Activated T-cell treated with anti-CD3 and anti-CD28 coated beads for 48 hours (primary cell): ENCODE results near the gene SHISAL1.
"Not testable (repeated sequence)": the region's sequence is repeated elsewhere in the genome, so short reads cannot be mapped to it uniquely, and the experiment has no call there.

Source experiments
- DNase-seq: peaks from one replicate; pipeline ENCODE4 v3.0.0-alpha.2; 2020; ENCODE audit warnings: low read depth

The SHISAL1 gene

DNA sequence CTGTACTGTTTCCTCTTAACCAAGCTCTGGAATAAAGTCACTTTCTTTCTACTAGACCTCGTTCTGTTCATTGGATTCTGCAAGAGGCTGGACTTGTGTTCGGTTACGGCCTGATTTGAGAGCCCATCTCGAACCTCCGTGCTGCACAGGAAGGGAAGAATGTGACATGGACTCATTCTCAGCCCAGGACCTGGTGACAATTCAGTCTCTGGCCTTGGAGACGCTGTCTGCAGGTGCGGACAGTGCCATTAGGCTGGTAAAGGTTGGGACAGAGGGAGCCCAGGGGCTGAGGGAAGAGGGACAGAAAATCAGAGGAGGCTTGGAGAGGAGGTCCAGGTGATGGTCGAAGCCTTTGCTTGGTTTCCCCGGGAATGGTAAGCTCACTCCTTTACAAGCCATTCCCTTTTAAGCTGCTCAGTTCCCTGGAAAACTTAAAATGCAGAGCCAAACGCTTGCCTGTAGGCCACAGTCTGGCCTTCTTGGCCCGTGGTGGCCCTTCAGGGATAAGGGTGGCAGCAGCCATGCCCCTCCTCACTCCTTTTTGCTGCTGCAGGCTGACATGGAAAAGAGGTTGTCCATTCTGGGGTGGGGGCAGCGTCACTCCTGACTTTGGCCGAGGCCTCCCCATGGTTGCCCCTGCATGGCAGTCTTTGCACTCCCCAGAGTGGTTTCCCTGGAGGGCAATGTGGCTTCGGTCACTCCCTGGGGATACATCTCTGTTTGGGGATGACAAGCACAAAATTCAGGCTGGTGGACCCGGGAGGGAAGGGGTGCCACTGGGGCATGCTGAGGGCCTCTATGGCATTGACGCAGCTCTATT is 52.3 kb downstream of the SHISAL1 start:
- no peak for DNase-seq

DNA sequence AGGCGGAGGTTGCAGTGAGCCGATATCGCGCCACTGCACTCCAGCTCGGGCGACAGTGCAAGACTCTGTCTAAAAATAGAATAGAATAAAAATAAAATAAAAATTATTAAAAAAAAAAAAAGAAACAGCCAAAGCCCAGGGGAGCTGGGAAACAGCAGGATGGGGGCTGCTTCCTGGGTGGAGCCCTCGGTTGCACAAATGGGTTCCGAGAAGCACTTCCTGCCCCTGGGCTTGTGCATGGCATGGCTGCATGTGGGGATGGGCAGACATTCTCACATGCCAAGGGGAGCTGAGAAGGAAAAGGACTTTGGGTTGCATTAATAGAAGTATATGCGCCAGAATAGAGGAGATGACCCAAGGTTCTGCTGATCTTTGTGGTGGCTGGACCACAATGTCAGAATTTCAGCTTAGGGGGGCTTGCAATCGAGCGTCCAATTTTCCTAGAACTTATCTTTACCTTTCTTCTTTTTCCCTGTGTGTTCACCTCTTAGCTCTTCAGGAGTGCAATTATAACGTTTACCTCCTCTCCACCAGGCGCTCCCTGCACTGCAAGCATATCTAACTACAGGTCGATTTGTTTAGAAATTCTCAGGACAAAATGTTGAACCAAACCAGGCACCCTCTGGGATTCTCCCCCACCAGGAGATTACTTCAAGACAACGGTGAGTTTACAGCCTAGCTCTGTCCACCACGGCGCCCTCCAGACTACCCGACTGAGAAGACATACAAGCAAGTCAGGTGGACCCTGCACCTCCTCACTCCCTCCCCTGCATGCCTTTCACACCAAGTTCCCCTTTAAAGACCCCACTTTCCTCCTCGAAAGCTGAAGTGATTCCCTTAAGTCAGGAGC is 53.2 kb downstream of the SHISAL1 start:
- DNase-seq = no peak

DNA sequence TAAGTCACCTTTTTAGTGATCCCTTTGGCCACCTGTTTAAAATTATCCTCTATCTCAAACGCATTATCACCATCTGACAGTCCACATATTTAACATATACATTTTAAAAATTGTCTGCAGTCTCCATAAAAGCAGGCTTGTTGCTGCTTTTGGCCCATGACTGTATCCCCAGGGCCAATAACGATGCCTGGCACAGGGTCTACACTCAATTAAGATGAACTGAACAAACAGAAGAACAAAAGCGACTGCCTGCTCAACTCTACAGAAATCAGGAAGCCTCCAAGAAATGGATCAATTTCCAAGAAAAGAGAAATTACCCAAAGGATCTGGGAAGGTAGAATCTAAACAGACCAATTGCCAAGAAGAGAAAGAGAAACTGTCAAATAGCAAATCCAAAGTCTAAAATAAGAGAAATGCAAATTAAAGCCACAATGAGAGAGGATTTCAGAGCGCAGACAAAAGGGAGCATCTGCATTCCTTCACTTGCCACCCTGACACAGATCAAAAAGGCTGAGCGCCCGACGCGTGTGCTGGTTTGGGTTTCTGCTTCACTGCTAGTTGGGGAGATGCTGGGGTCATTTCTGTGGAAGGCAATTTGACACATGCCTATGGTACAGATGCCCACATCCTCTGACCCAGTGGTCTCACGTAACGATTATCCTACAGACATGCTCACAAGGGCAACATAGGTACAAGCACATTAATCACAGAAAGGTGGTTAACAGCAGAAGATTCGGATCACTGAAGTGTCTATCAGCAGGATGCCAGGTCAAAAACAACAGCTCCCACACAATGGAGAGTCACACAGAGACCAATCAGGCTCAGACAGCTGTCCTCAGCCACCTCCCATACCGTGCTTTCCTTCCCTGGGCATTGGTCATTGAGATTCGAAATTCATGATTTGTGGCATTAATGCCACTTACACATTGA is 55.9 kb downstream of the SHISAL1 start:
- no peak for DNase-seq

DNA sequence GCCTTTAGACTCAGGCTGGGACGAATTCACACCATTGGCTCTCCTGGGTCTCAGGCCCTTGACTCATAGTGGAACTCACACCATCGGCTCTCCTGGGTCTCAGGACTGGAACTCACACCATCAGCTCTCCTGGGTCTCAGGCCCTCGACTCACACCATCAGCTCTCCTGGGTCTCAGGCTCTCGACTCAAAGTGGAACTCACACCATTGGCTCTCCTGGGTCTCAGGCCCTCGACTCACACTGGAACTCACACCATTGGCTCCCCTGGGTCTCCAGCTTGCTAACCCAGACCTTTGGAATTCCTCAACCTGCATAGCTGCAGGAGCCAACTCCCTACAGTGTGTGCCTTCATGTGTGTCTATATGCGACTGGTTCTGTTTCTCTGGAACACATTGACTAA is 56.7 kb downstream of the SHISAL1 start:
- no peak for DNase-seq

DNA sequence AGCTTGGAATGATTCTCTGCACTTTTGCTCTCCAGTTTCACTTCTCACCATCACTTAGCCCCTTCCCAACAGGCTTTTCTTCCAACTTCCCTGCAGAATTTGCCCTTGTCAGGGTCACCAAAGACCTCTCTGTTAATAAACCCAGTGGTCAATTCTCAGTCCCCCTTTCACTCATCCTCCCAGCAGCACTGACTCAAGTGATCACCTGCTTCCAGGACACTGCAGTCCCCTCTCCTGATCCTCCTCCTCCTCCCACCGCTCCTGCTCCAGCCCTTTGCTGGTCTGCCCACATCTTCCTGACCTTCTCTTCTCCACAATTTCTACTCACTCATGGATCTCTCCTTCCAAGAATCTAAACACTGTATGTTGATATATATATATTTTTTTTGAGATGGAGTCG is 57.9 kb downstream of the SHISAL1 start:
- no peak for DNase-seq

DNA sequence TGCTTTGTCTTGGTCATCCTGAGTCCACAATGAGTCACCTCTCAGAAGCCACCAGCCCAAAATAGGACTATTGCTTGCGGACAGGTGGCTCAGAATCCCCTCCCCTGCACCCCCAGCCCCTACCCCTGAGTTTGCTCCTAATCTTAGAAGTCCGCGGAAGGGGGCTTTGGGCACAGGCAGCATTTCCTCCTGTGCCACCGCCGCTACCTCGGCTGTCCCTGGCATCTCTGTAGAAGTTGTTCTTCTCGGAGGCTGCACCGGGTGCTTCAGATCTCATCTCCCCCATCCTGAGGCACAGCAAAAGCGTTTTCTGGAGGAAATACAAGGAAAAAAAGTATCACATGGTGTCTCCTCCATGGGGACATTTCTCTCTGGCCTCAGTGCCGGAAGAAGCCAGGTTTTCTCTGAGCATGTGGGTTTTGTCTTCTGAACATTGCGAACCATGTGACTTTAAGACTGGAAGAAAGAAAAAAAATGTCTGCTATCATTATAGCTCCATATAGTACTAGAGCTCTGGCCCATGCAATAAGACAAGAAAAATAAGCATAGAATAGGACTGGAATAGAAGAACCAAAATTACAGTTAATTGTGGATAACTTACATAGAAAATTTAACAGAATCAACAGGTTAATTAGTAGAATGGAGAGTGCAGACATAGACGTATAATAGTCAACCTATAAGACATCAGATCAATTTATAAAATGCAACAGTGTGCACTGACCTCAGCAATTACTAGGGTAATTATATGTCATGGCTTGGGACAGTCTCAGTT is 63.2 kb downstream of the SHISAL1 start:
- DNase-seq = no peak

DNA sequence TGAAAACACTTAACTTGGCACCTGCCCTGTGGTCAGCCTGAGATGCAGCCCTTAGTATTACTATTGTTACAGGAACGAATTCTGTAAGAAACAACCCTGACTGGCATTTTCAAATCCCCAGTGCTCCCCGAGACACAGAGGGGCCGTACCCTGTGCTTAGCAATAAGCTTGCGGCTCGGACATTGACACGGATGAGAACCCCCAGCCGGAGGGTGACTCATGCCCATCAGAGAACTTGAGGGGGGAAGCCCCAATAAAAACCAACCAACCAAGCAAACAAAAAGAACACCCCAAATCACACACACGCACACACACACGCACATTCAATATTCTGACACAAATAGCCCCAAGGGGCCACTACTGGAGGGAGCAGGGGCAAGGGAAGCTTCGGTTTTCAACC is 63.8 kb downstream of the SHISAL1 start:
- no peak for DNase-seq

DNA sequence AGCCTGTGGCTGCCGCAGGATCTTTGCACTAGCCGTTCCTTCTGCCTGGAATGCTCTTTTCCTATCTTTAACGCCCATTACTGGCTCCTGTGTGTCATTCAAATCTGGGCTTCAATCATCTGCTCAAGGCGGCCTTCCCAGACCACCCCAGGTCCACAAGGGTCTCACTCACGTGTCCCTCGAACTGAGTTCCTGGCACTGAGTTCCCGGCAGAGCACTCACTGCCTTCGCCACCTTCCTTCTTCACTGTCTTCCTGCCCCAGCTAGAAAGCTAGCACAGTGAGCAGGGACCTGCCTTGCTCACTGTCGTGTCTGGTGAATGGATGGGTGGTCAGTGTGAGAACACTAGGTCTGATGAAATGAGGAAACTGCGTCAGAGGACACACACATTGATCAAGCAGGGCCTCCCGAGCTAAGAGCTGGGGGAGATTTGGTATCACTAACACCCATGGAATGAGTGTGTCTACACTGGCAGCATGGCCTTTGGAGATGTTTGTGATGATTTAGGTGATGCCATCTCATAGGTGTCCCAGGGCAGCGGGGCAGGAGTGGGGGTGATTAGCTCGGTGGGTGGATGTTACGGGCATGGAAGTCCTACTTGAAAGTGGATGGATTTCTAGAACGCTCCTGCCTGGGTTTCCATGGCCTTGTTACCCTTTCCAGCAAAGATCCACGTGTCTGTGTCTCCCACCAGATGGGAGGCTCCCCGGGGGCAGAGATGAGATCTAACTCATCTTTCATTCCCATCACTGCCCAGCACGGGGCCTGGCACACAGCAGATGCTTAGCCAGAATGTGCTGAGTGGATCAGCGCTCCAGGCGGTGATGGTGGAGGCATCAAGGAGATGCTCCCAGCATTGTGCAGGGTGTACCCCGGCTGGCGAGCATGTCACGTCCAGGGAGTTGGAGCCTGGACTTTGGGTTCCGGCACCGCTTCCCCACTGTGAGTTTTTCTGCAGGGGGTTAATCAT is 64.5 kb downstream of the SHISAL1 start:
- no peak for DNase-seq

DNA sequence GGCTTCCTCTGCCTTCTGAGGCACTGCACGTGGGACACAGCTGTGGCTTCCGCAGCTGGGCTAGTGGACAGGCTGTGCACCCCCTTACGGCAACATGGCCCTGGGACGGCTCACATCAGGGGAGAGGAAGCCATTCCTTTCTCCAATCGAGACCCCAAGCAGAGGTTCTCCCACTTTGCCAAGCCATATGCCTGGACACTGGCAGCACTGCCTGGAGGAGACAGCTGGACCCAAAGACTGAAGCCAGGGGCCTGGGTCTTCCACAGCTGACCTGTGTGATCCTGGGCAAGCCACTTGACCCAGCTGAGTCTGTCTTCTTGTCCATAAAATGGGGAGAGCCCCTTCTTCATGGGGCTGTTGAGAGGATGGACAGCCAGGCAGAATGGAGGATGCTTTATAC is 65.4 kb downstream of the SHISAL1 start:
- no peak for DNase-seq

DNA sequence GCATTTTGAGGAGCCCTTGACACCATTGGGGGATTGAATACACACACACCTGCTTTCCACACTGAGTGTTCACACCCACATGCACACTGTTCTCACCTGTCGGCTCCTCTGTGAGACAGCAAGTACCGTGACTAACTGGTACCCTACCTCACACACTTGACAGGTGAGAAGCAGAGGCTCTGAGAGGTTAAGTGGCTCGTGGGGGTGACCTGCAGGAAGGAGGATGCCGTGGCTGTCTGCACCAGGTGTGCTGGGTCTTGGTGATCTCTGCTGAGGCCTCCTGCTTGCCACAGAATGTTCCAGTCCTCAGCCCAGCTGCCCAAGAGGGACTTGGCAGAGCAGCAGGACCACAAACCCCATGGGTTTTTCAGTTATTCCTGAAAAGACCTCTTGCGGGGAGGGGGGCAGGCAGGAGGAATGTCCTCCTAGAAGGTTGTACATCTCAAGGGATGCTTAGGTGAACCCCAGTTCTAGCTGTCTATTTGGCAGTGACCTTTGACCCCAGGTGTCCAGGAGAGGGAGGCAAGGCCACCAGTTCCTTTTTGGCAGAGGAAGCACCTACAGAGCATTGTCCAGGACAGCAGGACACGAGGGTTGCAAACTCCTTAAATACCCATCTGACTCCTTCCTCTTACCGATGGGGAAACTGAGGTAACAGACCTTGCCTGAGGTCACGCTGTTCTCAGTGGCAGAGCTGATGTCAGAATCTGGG is 66.0 kb downstream of the SHISAL1 start:
- DNase-seq = no peak

DNA sequence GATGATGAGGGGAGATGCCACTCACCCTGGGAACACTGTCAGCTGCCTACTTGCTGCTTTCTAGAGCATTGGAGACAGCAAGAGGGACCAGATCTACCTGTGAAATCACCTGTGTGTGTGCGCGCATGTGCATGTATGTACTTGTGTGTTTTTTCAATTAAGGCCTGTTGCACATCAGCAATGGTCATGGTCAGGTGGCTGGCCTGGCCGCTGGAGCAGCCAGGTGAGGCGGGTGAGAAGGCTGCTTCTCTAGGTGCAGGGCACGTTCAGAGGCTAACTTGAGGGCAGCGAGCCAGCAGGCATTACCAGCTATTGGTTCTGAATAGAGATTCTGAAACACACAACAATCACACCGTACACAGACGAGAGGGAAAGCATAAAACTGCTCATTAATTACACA is 66.9 kb downstream of the SHISAL1 start:
- DNase-seq = no peak

DNA sequence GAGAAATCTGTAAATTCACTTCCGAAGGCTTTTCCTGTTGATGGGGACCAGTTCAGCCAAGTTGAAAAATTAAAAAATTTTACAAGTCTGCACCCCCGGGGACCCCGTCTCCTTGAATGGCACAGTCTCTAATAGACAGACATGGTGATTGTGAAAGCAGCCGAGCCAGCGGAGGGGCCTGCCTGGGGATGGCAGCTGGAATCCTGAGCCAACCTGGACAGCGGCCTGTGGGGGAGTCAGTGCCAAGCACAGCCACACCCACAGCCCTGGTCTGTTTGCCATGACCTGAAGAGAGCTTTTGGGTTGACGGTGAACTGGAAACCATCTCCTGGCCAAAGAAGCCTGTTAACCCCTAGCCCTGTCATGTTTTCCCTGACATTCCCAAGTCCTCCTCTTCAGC is 67.3 kb downstream of the SHISAL1 start:
- no peak for DNase-seq

DNA sequence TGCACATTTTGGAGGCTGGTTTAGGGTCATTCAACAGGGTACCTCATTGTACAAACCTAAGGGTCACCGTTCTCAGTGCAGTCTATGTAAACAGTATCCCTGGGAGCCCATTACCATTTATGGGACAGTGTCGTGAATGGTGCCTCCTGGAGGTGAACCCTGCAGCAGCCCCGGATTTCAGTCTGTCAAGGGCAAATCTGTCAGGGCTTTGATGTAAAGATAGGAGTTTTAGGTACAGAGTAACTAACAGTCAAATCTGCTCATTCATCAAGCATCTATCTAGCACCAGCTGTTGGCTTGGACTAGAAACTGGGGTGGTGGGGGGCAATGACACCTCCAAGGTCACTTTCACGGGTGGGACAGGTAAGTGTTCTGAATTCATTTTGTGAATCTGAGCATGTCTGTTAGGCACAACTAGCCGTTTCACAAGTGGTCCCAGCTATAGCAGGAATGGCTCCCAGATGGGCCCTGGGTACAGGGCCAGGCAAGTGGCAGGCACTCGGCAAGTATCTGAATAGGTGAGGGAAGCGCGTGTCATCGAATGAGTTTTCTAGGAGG is 68.4 kb downstream of the SHISAL1 start:
- no peak for DNase-seq

DNA sequence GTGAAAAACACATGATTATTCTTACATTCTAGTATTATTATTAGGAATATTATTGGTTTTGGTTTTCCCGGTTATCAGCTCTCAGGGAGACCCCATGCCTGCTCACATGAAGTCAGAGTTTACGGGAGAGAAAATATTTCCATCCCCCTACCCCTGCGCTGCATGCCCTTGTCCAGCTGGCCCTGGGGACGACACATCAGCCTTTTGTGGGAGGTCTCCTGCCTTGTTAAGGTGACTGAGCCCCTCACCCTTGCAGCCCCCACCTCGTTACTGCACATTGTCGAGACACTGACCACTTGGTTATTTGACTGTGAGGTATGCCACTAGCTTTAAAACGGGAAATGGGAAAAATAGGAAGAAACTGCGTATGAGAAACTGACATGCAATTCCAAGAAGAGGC is 69.0 kb downstream of the SHISAL1 start:
- DNase-seq = no peak

DNA sequence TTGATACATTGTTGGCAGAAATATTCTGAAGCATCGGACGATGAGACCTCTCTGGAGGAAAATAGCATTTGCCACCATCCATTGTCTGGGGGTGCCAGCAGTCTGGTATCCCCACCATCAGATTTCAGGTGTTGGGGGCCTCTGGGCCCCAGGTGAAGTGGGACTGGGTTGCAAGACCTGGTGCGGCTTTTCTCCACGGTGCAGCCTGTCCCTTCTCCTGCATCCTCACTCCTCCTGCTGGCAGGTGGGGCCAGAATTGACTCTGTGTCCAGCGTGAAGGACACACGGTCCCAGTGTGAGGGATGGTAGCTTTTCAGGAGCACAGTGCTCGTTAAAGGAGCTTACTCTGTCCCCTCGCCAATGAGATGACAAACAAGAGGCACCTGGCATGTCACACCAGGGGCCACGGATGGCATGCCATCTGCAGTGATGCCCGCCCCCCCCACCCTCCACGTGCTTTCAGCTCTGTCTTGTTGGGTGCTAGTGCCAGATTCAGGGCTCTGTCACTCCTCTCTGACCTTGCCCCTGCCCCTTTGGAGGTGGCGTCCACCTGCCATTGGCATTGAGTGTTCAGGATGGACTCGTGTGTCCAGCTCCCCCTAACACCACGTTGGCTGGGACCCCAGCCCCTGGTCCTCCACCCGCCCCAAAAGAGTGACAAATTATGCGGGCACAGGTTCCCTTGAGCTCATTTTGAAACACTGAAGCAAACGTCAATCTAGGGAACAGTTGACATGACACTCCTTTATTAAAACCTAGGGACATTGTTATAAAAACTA is 69.6 kb downstream of the SHISAL1 start:
- no peak for DNase-seq

DNA sequence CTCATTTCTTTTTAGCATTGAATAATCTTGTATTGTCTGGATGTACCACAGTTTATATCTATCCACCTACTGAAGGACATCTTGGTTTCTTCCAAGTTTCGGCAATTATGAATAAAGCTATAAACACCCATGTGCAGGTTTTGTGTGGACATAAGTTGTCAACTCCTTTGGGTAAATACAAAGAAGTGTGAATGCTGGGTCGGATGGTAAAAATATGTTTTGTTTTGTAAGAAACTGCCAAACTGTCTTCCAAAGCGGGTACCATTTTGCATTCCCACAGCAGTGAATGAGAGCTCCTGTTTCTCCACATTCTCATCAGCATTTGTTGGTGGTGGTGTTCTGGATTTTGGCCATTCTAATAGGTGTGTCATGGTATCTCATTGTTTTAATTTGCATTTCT is 71.6 kb downstream of the SHISAL1 start:
- not testable (repeated sequence) for DNase-seq

DNA sequence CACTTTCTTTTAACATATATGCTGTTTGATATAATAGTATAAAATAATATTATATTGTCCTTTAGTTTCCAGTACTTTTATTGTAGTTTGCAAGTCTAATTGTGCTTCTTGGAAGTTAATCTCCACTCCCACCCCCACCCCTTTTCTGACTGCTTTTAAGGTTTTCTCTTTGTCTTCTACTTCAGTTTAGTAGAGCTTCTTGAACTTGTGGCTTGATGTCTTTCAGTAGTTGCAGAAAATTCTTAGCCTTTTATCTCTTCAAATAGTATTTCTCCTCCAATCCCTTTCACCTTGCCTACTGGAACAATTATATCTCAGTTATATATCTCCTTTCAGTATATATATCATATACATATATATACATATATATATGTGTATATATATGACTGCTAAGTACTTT is 75.5 kb downstream of the SHISAL1 start:
- DNase-seq = no peak

DNA sequence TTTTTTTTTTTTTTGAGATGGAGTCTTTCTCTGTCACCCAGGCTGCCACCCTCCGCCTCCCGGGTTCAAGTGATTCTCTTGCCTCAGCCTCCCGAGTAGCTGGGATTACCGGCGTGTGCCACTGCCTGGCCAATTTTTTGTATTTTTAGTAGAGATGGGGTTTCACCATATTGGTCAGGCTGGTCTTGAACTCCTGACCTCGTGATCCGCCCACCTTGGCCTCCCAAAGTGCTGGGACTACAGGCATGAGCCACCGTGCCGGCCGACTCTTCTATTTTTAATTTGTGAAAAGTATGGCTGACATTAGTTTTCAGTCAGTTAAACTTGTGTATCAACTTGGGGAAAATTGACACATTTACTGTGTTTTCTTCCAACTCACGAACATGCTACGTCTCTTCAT is 78.4 kb downstream of the SHISAL1 start:
- not testable (repeated sequence) for DNase-seq

DNA sequence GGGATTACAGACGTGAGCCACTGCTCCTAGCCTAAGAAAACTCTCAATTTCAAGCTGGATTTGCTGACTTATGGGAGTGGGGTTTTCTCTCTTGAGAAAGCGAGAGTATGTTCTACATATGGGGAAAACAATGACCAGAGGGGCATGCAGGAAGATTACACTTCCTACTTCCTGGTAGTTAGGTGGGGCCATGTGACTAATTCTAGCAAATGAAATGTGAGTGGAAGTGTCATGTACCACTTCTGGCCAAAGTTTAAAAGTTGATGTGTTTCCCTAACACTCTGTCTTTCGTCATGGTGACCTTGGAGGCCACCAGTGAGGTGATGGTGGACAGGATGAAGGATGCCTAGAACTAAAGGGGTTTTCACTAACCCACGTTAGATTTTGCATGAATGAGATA is 81.5 kb downstream of the SHISAL1 start:
- no peak for DNase-seq
